SH-SY5Y (cell line): ENCODE data around the gene SLC13A2.

ENCODE experiments used
- GATA2 ChIP-seq: IDR thresholded peaks from 2 replicates; pipeline ENCODE4 v1.6.1; 2011; ENCODE audit warnings: mild to moderate bottlenecking, low read depth, low read length
- GATA3 ChIP-seq: IDR thresholded peaks from 2 replicates; pipeline ENCODE4 v1.6.1; 2011; ENCODE audit warnings: low read depth, mild to moderate bottlenecking, low read length, moderate library complexity

GRCh38 chr17:28493460-28493859 is 20.0 kb downstream of the SLC13A2 start:
- TF ChIP-seq GATA2 = no peak
- TF ChIP-seq GATA3 = no peak
